CD4-positive, alpha-beta T cell (primary cell): ENCODE results near the gene RHBDL3. TPM values are rescaled to one million over a fixed set of nuclear protein-coding genes. Genes with fewer than 3 reads are reported as not detected.

Source experiments
- ATAC-seq: fragments of 200-7000 bp; cut with Tn5 transposase; one replicate; pipeline ENCODE4 v1.10.0; 2022; ENCODE audit warnings: mild to moderate bottlenecking; ENCODE audit not compliant: poor library complexity
- CTCF ChIA-PET: fragments of 350-600 bp; sonication (Branson Sonifier 250); formaldehyde crosslinking; loops from one replicate; lab custom pipeline; 2021; ENCODE audit warnings: antibody characterized with exemption, inconsistent platforms; lab: Charles Lee
- POLR2A ChIA-PET: fragments of 350-600 bp; sonication (Branson Sonifier 250); formaldehyde crosslinking; loops from one replicate; lab custom pipeline; 2021; ENCODE audit warnings: antibody characterized with exemption, inconsistent platforms; lab: Charles Lee
- DNase-seq, 14 experiments: peaks; one replicate each; pipeline ENCODE4 v3.0.0-alpha.2; 2013 to 2020; ENCODE audit warnings: mixed read lengths in 2 of 14
- H3K27ac ChIP-seq, 2 donors: one replicate each; pipeline versions ENCODE4 v1.5.1 to v1.7.0; 2013; ENCODE audit warnings: low read length in 2 of 2, low read depth in 1 of 2, mild to moderate bottlenecking in 1 of 2
- H3K27me3 ChIP-seq, 2 experiments: 1 replicate in 1 of 2; 2 replicates in 1 of 2; pipeline versions ENCODE4 v1.6.1 to v1.7.0; 2013; ENCODE audit warnings: low read length in 2 of 2, control low read depth in 1 of 2, mild to moderate bottlenecking in 1 of 2, moderate library complexity in 1 of 2; ENCODE audit not compliant: insufficient read depth in 2 of 2, control insufficient read depth in 1 of 2
- H3K36me3 ChIP-seq: one replicate; pipeline ENCODE4 v1.6.1; 2013; ENCODE audit warnings: low read length, control low read depth; ENCODE audit not compliant: insufficient read depth
- H3K4me1 ChIP-seq: one replicate; pipeline ENCODE4 v1.6.1; 2013; ENCODE audit warnings: low read length, control low read depth; ENCODE audit not compliant: insufficient read depth
- H3K4me3 ChIP-seq: one replicate; pipeline ENCODE4 v1.5.1; 2013; ENCODE audit warnings: mild to moderate bottlenecking, low read length, moderate library complexity
- H3K9me3 ChIP-seq, 2 experiments: 1 replicate in 1 of 2; 2 replicates in 1 of 2; pipeline versions ENCODE4 v1.6.1 to v1.7.0; 2013; ENCODE audit warnings: low read length in 2 of 2, mild to moderate bottlenecking in 2 of 2, control low read depth in 1 of 2, moderate library complexity in 1 of 2; ENCODE audit not compliant: control insufficient read depth in 1 of 2, insufficient read depth in 1 of 2
- H3K27ac Mint-ChIP-seq: one replicate; pipeline ENCODE4 v1.8.0; 2020; ENCODE audit warnings: mixed read lengths
- H3K27me3 Mint-ChIP-seq: one replicate; pipeline ENCODE4 v1.8.0; 2021; ENCODE audit warnings: mixed read lengths
- H3K36me3 Mint-ChIP-seq: one replicate; pipeline ENCODE4 v1.8.0; 2021; ENCODE audit warnings: low read depth, mixed read lengths
- H3K4me1 Mint-ChIP-seq: one replicate; pipeline ENCODE4 v1.8.0; 2021; ENCODE audit warnings: low read depth, mixed read lengths
- H3K4me3 Mint-ChIP-seq: one replicate; pipeline ENCODE4 v1.8.0; 2020; ENCODE audit warnings: mild to moderate bottlenecking, mixed read lengths
- H3K9me3 Mint-ChIP-seq: one replicate; pipeline ENCODE4 v1.8.0; 2020; ENCODE audit warnings: mixed read lengths
- intact Hi-C, 2 experiments: fragments of 100-400 bp; cut with DNase I in 1 of 2; cut with micrococcal nuclease in 1 of 2; formaldehyde crosslinking; loops; one replicate each; pipeline versions ENCODE4 v1.15.1 to v1.9.0; 2023 to 2025; cut with DNase I, micrococcal nuclease
- total RNA-seq, 174 experiments: library from RNA in 2 of 174; stranded (reverse) in 2 of 174; gene quantifications; one replicate each; pipeline ENCODE4 v1.2.3 and lab custom pipeline; 2021 to 2026
- TF ChIP-seq, protein P1 (sequence below): fragments of 200-600 bp; IDR thresholded peaks from one replicate; pipeline ENCODE4 v1.8.0; 2022; ENCODE audit warnings: antibody characterized with exemption, mild to moderate bottlenecking

Gene RHBDL3
- total RNA-seq, 2 experiments from 2014 or later = 0.08 TPM; not detected in 1

DNA sequence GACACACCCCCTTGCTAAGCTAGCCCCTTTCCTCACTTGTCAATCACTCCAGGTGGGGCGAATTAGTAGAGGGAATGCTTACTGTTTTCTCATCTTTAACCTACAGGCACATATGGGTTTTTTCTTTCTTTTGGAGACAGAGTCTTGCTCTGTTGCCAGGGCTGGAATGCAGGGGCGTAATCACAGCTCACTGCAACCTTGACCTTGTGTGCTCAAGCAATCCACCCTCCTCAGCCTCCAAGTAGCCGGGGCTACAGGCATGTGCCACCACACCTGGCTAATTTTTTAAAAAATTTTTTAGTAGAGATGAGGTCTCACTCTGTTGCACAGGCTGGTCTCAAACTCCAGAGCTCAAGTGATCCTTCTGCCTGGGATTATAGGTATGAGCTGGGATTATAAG is 38.7 kb upstream of the RHBDL3 start:
- CTCF ChIA-PET = no interaction called here
- Histone ChIP-seq H3K9me3 (no peaks in the 10 kb centered on the region), H3K4me3 (no peak overlapping the region), H3K36me3 (no peaks in the 10 kb centered on the region), H3K27ac (no peak overlapping the region), H3K27me3 (no peaks in the 10 kb centered on the region), H3K4me1 (no peaks in the 10 kb centered on the region)
- ATAC-seq (no peak), DNase-seq (no peak)
- no peak overlapping the region for H3K4me3 Mint-ChIP-seq
- H3K4me1 Mint-ChIP-seq = peaks cover under 1% of the 10 kb centered on the region
- intact Hi-C loops = no loop called here
- H3K27ac Mint-ChIP-seq = no peak overlapping the region
- peaks cover 27% of the 10 kb centered on the region for H3K36me3 Mint-ChIP-seq
- TF ChIP-seq, protein P1, sequence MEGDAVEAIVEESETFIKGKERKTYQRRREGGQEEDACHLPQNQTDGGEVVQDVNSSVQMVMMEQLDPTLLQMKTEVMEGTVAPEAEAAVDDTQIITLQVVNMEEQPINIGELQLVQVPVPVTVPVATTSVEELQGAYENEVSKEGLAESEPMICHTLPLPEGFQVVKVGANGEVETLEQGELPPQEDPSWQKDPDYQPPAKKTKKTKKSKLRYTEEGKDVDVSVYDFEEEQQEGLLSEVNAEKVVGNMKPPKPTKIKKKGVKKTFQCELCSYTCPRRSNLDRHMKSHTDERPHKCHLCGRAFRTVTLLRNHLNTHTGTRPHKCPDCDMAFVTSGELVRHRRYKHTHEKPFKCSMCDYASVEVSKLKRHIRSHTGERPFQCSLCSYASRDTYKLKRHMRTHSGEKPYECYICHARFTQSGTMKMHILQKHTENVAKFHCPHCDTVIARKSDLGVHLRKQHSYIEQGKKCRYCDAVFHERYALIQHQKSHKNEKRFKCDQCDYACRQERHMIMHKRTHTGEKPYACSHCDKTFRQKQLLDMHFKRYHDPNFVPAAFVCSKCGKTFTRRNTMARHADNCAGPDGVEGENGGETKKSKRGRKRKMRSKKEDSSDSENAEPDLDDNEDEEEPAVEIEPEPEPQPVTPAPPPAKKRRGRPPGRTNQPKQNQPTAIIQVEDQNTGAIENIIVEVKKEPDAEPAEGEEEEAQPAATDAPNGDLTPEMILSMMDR = no peak
- no peaks in the 10 kb centered on the region for H3K9me3 Mint-ChIP-seq
- POLR2A ChIA-PET = no interaction called here
- H3K27me3 Mint-ChIP-seq = no peaks in the 10 kb centered on the region

DNA sequence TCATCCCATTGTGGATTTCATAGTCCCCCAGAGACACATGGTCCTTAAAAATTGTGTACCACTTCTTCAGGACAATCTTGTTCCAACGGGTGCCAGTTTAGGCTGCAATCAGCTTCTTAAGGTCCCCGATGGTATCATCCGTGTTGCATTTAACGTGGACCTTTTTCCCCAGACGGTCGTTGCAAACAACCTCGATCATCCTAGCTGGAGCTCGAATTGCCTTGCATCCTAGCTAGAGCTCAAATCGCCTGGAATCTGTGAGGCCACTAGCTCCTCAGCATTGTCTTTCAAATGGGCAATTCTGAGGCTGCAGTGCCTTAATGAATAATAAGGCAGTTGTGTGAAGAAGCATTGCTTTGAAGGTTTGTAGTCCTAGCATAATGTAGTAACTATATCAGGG is 37.7 kb upstream of the RHBDL3 start:
- no peaks in the 10 kb centered on the region for H3K9me3 Mint-ChIP-seq
- H3K27me3 ChIP-seq = no peaks in the 10 kb centered on the region
- DNase-seq = no peak

DNA sequence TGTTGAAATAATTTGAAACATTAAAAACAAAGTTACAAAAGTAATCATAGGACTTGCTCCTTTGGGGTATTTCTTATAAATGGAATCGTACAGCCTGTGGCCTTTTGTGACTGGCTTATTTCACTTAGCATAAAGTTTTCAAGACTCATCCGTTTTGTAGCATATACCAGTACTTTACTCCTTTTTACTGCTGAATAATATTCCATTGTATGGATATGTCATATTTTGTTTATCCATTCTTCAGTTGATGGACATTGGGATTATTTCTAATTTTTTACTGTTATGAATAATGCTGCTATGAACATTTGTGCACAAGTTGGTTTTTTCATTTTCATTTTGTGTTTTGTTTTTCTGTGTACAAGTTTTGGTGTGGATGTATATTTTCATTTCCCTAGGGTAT is 30.0 kb upstream of the RHBDL3 start:
- POLR2A ChIA-PET = no interaction called here
- H3K27ac Mint-ChIP-seq = no peak overlapping the region
- no peak for ATAC-seq

More for the DNA sequence above, 37.7 kb upstream of the RHBDL3 start:
- Histone ChIP-seq H3K9me3 (no peaks in the 10 kb centered on the region), H3K27ac (no peak overlapping the region), H3K4me3 (no peak overlapping the region), H3K4me1 (no peaks in the 10 kb centered on the region), H3K36me3 (no peaks in the 10 kb centered on the region)
- intact Hi-C loops = no loop called here
- H3K27me3 Mint-ChIP-seq = no peaks in the 10 kb centered on the region
- H3K4me3 Mint-ChIP-seq = no peak overlapping the region
- H3K4me1 Mint-ChIP-seq = peaks cover 7% of the 10 kb centered on the region
- ChIA-PET POLR2A (no interaction called here), CTCF (no interaction called here)
- H3K27ac Mint-ChIP-seq = no peak overlapping the region
- H3K36me3 Mint-ChIP-seq = peaks cover 18% of the 10 kb centered on the region
- TF ChIP-seq, protein P1 = no peak
- no peak for ATAC-seq

More for the DNA sequence above, 30.0 kb upstream of the RHBDL3 start:
- H3K36me3 Mint-ChIP-seq = no peaks in the 10 kb centered on the region
- Histone ChIP-seq H3K27ac (no peak overlapping the region), H3K4me1 (no peaks in the 10 kb centered on the region), H3K4me3 (no peak overlapping the region), H3K27me3 (no peaks in the 10 kb centered on the region), H3K9me3 (no peaks in the 10 kb centered on the region), H3K36me3 (no peaks in the 10 kb centered on the region)
- no peaks in the 10 kb centered on the region for H3K27me3 Mint-ChIP-seq
- intact Hi-C loops = no loop called here
- TF ChIP-seq, protein P1 = no peak
- H3K4me3 Mint-ChIP-seq = no peak overlapping the region
- CTCF ChIA-PET = no interaction called here
- peaks cover 7% of the 10 kb centered on the region for H3K4me1 Mint-ChIP-seq
- no peak for DNase-seq
- H3K9me3 Mint-ChIP-seq = no peaks in the 10 kb centered on the region
